Tibial nerve (tissue), 4 donors: ENCODE results near the gene AUTS2.

Source experiments
- EP300 ChIP-seq, 2 donors: sonication (generic); formaldehyde crosslinking; IDR thresholded peaks; one replicate each; pipeline ENCODE4 v1.6.1; 2017; ENCODE audit warnings: antibody characterized with exemption in 2 of 2, mild to moderate bottlenecking in 1 of 2
- POLR2A ChIP-seq, 2 donors: fragments of 450-650 bp; IDR thresholded peaks; one replicate each; pipeline ENCODE4 v1.6.1; 2017; ENCODE audit warnings: antibody characterized with exemption in 2 of 2, mild to moderate bottlenecking in 2 of 2, moderate library complexity in 2 of 2
- TF ChIP-seq, protein P1 (sequence below), 5 experiments: fragments of 200-600 bp in 3 of 5; fragments of 450-650 bp in 2 of 5; sonication (generic) in 3 of 5; IDR thresholded peaks; one replicate each; pipeline ENCODE4 v1.5.1; 2016 to 2019; ENCODE audit warnings: antibody characterized with exemption in 5 of 5, mild to moderate bottlenecking in 3 of 5, moderate library complexity in 2 of 5

DNA sequence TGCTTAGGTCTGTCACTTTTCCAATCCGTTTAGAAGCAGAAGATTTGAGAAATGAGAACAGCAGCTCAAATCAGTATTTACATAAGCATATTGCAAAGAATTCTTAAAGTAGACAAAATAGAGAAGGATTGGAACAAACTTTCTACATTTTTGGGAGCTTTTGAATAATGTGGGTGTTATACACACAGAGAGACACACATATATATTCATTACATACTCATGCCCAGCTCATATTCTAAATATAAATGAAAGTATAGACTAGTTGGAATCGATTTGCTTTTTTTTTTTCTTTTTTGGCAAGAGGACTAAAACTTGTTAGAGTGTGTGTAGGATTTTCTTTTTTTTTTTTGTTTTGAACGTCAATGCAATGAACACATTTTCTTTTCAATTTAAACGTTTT, 538.9 kb downstream of the AUTS2 start:
- no peak for TF ChIP-seq POLR2A (IDR thresholded peaks at IDR 0.05)
- TF ChIP-seq, protein P1, sequence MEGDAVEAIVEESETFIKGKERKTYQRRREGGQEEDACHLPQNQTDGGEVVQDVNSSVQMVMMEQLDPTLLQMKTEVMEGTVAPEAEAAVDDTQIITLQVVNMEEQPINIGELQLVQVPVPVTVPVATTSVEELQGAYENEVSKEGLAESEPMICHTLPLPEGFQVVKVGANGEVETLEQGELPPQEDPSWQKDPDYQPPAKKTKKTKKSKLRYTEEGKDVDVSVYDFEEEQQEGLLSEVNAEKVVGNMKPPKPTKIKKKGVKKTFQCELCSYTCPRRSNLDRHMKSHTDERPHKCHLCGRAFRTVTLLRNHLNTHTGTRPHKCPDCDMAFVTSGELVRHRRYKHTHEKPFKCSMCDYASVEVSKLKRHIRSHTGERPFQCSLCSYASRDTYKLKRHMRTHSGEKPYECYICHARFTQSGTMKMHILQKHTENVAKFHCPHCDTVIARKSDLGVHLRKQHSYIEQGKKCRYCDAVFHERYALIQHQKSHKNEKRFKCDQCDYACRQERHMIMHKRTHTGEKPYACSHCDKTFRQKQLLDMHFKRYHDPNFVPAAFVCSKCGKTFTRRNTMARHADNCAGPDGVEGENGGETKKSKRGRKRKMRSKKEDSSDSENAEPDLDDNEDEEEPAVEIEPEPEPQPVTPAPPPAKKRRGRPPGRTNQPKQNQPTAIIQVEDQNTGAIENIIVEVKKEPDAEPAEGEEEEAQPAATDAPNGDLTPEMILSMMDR (IDR thresholded peaks at IDR 0.05) = no peak
- TF ChIP-seq EP300 (IDR thresholded peaks at IDR 0.05) = no peak
